RWPE1 (cell line): ENCODE data around the gene TRAK1.

ENCODE experiments used
- CTCF ChIA-PET: fragments of 350-600 bp; sonication (Branson Sonifier 250); formaldehyde crosslinking; extraction: SDS; loops from one replicate; lab custom pipeline; 2021; lab: Yijun Ruan, JAX
- POLR2A ChIA-PET: fragments of 400-600 bp; formaldehyde crosslinking; extraction: SDS; loops from one replicate; lab custom pipeline; 2020; ENCODE audit warnings: antibody characterized with exemption; ENCODE audit not compliant: low non-redundant PET; lab: Yijun Ruan, JAX
- DNase-seq: peaks from one replicate; pipeline ENCODE4 v3.0.0; 2012; ENCODE audit warnings: low spot score
- H3K27ac ChIP-seq: fragments of 450-650 bp; 2 replicates; pipeline ENCODE4 v1.5.1; 2017
- TF ChIP-seq, protein P1 (sequence below): fragments of 450-650 bp; conservative IDR thresholded peaks from 2 replicates; pipeline ENCODE4 v1.5.1; 2017; ENCODE audit warnings: low read depth, mild to moderate bottlenecking

TRAK1 gene

DNA sequence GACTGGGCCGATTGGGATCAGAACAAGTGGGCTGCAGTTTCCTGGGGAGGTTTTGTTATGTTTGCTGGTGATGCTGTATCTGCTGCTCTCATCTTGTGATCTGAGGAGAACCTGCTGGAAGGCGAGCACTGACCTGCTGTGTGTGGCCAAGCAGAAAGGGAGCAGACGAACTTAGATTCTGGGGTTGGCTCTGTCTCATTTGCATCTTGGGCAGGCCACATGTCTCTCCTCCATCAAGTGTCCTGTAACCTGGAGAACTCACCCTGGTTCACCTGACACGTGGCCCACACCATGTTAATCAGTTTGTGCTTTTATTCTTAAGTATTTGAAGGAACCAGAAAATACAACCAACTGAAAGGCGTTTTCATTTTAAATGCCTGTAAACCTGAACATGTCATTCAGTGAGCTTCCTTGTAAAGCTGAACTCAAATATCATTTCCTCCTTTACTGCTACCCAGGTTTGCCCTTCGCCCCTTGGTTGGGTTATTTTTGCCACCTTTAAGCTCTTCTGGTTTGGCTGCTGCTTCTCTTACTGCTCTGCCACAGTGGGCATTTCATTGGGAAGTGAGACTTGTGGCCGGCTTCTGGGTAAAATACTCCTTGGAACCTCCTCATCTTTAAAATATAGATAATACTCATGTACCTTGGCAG lies 33.5 kb upstream of the TRAK1 start:
- CTCF ChIA-PET: interaction anchor here (0.6 kb wide), 1 partner anchor 821 kb away, joined by 3 read pairs; no protein-coding TSS in a partner anchor
- no peak for DNase-seq
- TF ChIP-seq, protein P1, sequence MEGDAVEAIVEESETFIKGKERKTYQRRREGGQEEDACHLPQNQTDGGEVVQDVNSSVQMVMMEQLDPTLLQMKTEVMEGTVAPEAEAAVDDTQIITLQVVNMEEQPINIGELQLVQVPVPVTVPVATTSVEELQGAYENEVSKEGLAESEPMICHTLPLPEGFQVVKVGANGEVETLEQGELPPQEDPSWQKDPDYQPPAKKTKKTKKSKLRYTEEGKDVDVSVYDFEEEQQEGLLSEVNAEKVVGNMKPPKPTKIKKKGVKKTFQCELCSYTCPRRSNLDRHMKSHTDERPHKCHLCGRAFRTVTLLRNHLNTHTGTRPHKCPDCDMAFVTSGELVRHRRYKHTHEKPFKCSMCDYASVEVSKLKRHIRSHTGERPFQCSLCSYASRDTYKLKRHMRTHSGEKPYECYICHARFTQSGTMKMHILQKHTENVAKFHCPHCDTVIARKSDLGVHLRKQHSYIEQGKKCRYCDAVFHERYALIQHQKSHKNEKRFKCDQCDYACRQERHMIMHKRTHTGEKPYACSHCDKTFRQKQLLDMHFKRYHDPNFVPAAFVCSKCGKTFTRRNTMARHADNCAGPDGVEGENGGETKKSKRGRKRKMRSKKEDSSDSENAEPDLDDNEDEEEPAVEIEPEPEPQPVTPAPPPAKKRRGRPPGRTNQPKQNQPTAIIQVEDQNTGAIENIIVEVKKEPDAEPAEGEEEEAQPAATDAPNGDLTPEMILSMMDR: no peak
- H3K27ac ChIP-seq: no peak overlapping the region
- POLR2A ChIA-PET: no interaction called here

DNA sequence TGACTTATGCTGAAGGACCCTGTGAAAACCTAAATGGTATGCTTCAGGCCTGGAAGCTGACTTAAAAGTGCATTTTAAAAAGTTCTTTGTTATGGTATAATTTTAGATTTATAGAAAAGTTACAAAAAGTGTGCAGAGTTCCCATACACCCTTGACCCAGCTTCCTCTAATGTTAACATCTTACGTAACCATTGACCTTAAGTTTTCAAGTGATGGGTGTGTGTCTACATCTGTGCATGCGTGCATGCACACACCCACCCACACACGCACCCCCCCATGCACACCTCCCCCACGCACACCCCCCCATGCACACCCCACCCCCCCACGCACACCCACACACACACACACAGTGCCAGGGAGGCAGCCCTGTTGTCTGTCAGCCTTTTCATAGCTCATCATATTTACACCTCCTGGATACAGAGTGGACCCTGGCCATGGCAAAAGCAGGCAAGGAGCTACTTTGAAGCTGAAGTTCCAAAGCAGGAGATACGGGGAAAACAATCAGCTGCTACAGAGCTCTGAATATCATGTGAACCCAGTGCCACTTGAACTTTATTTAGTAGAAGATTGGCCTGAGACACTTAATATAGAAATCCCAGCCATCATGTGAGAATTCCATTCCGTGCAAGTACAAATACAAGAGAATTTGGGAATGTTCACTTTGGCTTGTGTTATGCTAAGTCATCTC lies 30.0 kb upstream of the TRAK1 start:
- DNase-seq: no peak
- H3K27ac ChIP-seq: peak overlapping the region; percentile 92
- TF ChIP-seq, protein P1: no peak
- ChIA-PET POLR2A (interaction anchor here (0.5 kb wide), 1 partner anchor 530 kb away, joined by 8 read pairs; the partner anchor contains the start of gene SS18L2), CTCF (no interaction called here)

DNA sequence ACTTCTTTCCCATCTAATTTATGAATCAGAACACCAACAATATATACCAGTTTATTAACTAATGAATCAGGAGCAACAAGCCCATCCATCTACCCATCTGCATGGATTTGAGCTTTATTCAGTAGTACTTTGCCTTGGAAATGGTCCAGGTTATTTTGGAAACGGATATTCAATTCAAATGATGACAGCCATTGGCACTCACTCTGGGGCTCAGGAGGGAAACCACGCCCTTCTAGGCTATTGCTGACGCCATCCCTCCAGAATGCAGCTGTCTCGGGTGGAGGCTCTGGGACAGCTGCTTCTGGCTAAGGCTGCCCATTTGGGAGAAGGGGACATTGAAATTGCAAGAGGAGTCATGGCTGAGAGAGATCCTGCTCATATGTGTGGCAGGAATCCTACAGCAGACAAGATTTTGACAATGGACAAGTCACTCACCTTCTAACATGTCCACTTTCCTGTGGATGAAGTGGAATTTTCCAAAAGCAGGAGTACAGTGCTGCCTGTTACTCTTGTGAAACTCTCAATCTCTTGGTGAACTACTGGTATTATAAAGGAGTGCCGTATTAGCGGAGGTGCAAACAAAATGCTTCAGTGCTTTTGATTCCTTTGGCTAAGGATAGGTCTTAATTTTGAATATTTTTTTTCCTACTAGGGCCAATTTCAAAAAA lies 29.3 kb upstream of the TRAK1 start:
- POLR2A ChIA-PET: no interaction called here
- TF ChIP-seq, protein P1: no peak
- peak overlapping the region; percentile 92 for H3K27ac ChIP-seq
- CTCF ChIA-PET: no interaction called here
- peak; percentile 87 for DNase-seq

DNA sequence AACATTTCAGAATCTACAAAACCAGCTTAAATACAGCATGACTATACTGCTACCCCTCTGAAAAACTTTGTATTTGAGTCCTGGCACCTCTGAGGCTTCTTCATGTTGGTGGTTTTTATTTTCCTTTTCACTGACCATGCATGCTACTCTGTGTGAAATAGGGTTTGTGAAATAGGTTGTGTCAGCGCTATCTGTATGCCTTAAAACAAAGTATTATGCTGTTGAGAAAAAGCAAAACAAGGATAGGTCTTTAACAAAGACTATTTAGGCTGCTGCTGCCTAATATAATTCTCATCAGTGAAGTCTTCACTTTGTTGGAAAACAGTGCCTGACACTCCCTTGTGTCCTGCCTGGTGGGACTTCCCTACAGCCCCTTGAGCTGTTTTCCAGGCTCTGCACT lies 28.7 kb upstream of the TRAK1 start:
- peak overlapping the region; percentile 80 for H3K27ac ChIP-seq
- CTCF ChIA-PET: no interaction called here
- POLR2A ChIA-PET: no interaction called here
- no peak for DNase-seq
- TF ChIP-seq, protein P1: no peak

DNA sequence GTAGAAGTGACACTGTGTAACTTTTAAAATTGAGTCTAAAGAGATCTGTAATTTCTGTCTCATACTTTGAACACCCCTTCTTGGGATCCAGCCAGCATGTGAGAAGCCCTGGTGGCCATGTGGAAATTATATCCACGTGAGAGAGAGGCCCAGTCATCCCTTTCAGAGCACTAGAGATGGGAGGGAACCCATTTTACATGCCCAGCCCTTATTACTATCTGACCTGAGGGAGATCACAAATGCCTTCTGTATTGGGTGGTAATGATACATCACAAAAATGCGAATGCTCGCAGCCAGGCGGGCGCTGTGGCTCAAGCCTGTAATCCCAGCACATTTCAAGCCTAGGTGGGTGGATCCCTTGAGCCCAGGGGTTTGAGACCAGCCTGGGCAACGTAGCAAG lies 27.3 kb upstream of the TRAK1 start:
- peak overlapping the region; percentile 80 for H3K27ac ChIP-seq
- CTCF ChIA-PET: interaction anchor here (0.7 kb wide), 1 partner anchor 127 kb away, joined by 4 read pairs; no protein-coding TSS in a partner anchor
- POLR2A ChIA-PET: no interaction called here
- peak; percentile 51 for DNase-seq
- TF ChIP-seq, protein P1: no peak

DNA sequence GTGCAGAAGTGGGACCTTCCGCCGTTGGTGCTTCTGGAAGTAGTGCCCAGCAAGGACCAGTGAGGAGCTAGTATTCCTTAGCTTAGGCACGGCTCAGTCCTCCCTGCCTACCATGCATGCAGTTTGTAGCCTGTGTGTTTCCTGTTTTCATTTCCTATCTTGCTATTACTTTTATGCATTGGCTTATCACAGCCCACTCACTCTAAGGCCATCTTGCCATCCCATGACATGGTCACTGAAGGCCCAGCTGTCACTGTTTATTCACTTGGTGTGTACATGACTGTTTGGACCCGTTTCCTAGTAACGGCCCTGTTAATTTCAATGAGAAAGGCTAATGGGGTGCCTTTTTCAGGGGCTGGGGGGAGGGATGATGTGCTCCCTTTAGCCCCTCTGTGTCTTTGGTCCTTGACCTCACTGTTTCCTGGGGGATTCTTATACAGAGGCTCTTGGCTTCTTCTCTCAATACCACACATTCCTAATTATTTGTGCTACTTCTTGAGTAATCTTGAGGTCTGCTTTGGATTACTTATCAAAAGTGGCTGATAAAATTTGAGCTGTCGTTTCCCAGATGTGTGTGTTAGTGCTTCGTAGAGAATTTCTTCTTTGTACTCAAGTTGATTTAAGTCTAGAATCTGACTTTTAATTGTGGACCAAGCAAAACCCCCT lies 24.5 kb upstream of the TRAK1 start:
- POLR2A ChIA-PET: no interaction called here
- peak overlapping the region; percentile 14; the same call in 1 of the 2 replicates for H3K27ac ChIP-seq
- CTCF ChIA-PET: interaction anchor here (1.1 kb wide), 1 partner anchor 33 kb away, joined by 3 read pairs; no protein-coding TSS in a partner anchor
- DNase-seq: no peak
- TF ChIP-seq, protein P1: no peak
